GM10248 (cell line): ENCODE measurements around the gene PACS1.
"Not testable (repeated sequence)": the region's sequence is repeated elsewhere in the genome, so short reads cannot be mapped to it uniquely, and the experiment has no call there.

Experiments
- CTCF ChIA-PET: fragments of 300-600 bp; sonication (Branson Sonifier 250); formaldehyde crosslinking; extraction: SDS; loops from one replicate; lab custom pipeline; 2021; ENCODE audit warnings: antibody characterized with exemption; lab: Yijun Ruan, JAX
- POLR2A ChIA-PET: fragments of 350-650 bp; sonication (Branson Sonifier 250); formaldehyde crosslinking; extraction: SDS; loops from one replicate; lab custom pipeline; 2020; ENCODE audit warnings: antibody characterized with exemption; lab: Yijun Ruan, JAX
- DNase-seq: peaks from one replicate; pipeline ENCODE4 v3.0.0; 2012; ENCODE audit errors: extremely low spot score
- TF ChIP-seq, protein P1 (sequence below): IDR thresholded peaks from 2 replicates; pipeline ENCODE4 v1.5.1; 2012; ENCODE audit warnings: mild to moderate bottlenecking, low read depth; ENCODE audit errors: extremely low read depth, missing control alignments, control extremely low read depth

Gene PACS1

DNA sequence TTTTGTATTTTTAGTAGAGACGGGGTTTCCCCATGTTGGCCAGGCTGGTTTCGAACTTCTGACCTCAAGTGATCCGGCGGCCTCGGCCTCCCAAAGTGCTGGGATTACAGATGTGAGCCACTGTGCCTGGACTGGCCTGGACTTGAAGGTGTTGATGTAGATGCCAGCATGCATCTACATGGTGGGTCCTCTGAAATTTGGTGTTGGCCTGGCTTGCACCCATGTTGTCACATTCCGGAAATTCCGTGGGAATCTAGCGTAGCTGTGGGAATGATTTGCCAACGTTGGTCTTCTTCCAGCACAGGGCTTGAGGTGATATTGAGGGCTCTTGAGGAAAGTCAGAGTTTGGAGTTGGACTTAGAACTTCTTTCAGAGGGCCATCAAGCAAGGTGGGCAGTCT lies 6.5 kb downstream of the PACS1 start:
- CTCF ChIA-PET = interaction anchor here (0.7 to 7.2 kb wide), 4 partner anchors 6 to 59 kb away, joined by 3 to 62 read pairs (median 3); partner anchors contain the start of gene PACS1
- TF ChIP-seq, protein P1, sequence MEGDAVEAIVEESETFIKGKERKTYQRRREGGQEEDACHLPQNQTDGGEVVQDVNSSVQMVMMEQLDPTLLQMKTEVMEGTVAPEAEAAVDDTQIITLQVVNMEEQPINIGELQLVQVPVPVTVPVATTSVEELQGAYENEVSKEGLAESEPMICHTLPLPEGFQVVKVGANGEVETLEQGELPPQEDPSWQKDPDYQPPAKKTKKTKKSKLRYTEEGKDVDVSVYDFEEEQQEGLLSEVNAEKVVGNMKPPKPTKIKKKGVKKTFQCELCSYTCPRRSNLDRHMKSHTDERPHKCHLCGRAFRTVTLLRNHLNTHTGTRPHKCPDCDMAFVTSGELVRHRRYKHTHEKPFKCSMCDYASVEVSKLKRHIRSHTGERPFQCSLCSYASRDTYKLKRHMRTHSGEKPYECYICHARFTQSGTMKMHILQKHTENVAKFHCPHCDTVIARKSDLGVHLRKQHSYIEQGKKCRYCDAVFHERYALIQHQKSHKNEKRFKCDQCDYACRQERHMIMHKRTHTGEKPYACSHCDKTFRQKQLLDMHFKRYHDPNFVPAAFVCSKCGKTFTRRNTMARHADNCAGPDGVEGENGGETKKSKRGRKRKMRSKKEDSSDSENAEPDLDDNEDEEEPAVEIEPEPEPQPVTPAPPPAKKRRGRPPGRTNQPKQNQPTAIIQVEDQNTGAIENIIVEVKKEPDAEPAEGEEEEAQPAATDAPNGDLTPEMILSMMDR = no peak
- POLR2A ChIA-PET = no interaction called here
- no peak for DNase-seq

DNA sequence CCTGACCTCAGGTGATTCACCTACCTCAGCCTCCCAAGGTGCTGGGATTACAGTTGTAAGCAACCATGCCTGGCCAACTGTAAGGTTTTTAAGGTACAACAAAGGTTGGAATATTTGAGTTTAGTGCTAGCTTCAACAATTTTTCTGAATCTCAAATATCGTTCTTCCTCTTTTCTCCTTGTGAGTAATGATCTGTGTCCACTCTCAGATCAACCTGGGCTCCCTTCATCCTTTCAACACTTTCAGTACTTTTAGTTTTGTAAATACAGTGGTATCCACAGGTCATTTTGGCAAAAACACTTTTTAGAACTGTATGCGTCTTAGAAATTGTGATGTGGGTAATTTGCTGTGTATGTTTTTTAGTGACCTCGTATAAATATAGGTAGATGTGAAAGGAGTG lies 7.9 kb downstream of the PACS1 start:
- TF ChIP-seq, protein P1 = no peak
- ChIA-PET CTCF (interaction anchor here (1.0 to 7.2 kb wide), 6 partner anchors 7 to 144 kb away, joined by 3 to 62 read pairs (median 3); partner anchors contain the start of gene PACS1), POLR2A (no interaction called here)
- no peak for DNase-seq

DNA sequence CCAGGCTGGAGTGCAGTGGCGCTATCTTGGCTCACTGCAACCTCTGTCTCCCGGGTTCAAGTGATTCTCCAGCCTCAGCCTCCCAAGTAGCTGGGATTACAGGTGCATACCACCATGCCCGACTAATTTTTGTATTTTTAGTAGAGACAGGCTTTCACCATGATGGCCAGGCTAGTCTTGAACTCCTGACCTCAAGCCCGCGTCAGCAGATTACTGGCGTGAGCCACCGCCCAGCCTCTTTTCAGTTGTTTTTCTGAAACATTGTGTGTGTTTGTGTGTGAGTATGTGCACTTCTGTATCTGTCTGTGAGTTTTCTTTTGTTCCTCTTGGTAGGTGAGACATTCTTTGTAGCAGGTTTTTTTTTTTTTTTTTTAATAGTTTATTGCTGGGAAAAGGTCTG lies 8.9 kb downstream of the PACS1 start:
- DNase-seq, POLR2A ChIA-PET: not testable (repeated sequence)
- CTCF ChIA-PET = interaction anchor here (1.0 to 7.2 kb wide), 4 partner anchors 8 to 143 kb away, joined by 3 to 62 read pairs (median 6); partner anchors contain the start of gene PACS1

DNA sequence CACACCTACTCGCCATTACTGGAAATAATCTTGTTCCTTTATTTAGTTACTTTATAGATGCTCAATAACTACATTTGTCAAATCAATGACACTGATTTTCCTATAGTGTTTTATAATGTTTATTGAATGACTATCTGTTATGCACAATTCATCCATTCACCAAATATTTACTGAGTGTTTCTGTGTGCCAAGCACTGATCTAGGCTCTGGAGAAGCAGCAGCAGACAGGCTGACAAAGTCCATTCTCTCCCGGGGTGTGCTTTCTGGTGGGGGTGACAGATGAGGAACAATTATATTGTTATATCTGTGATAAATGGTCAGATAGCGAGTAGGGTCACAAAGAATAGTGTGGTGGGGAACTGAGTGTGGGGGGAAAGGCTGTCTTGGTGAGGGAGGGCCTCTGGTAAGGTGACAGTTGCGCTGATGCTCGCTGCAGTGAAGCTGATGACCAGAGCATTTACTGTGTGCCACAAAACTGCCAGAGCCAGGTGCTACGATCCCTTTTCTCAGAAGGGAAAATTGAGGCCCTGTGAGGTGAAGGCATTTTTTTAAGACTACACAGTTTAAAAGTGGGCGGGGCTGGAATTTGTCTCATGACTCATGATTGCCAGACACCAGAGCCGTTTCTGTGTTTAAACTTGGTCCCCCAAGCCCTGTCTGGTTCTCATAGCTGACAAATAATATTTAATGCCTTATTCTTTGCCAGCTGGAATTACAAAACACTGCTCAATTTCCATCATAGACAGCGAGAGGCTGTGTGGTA lies 10.2 kb downstream of the PACS1 start:
- DNase-seq = no peak
- TF ChIP-seq, protein P1 = no peak
- POLR2A ChIA-PET = no interaction called here
- CTCF ChIA-PET = interaction anchor here (1.1 to 7.2 kb wide), 8 partner anchors 10 to 142 kb away, joined by 3 to 62 read pairs (median 6); partner anchors contain the start of genes PACS1 and SF3B2

DNA sequence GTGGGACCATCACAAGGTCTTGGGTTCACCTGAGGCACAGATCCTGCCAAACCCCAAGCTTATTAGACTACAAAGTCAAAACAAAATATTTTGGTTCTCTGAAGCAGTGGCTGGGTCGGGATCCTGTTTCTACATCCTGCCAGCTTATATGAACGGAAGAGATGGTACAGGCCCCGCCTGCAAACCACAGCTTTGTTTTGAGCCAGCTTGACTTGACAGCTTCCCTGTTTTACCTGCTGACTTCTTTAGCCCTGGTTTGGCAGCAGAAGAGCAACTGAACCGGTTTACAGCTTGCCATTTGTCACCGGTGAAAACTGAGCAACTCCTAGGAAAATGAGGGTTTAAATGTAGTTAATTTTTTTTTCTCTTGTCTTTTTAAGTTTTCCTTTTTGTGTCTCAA lies 11.4 kb downstream of the PACS1 start:
- ChIA-PET CTCF (interaction anchor here (0.9 to 7.2 kb wide), 10 partner anchors 11 to 141 kb away, joined by 3 to 62 read pairs (median 4); partner anchors contain the start of genes PACS1 and SF3B2), POLR2A (no interaction called here)
- TF ChIP-seq, protein P1 = no peak
- DNase-seq = peak; percentile 63

DNA sequence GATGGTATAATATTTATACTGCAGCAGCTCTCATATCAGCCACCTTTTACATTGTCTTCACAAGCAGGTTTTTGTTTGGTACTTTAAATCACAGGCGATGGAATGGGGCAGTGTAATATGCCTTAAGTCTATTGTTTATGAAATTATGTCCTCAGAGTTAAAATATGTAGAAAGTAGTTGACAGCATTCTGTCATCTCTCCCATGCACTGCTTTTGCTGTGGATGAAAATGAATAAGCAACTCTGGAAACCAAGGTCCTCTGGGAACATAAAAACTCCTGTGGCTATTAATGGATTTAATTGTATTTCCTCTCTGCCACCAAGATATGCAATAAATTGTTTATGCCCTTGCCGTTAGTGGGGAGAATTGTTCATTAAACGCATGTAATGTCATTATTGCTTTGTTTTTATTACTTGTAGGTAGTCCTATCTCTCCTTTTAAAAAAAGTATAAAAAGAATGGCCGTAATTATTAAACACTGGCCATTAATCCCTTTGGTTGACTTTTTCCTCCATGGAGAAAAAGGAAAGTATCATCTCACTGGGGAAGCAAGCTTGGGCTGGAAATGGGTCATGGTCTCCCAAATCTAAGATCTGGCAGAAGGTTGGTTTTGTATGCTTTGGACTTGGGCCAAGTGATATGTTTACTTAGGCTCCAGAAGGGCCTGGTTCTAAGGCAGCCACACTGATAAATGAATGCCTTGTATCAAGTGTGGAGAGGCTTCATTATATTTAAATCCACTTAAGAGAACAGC lies 13.1 kb downstream of the PACS1 start:
- TF ChIP-seq, protein P1 = no peak
- ChIA-PET CTCF (interaction anchor here (0.8 to 7.2 kb wide), 4 partner anchors 13 to 139 kb away, joined by 3 to 62 read pairs (median 6); partner anchors contain the start of gene PACS1), POLR2A (interaction anchor here (0.6 to 1.0 kb wide), 2 partner anchors 14 to 420 kb away, joined by 3 to 5 read pairs; partner anchors contain the start of gene RELA)
- no peak for DNase-seq
